Measurements from ENCODE around the gene SLC22A6.
"Not testable (repeated sequence)": the region's sequence is repeated elsewhere in the genome, so short reads cannot be mapped to it uniquely, and the experiment has no call there.

Gene SLC22A6

DNA sequence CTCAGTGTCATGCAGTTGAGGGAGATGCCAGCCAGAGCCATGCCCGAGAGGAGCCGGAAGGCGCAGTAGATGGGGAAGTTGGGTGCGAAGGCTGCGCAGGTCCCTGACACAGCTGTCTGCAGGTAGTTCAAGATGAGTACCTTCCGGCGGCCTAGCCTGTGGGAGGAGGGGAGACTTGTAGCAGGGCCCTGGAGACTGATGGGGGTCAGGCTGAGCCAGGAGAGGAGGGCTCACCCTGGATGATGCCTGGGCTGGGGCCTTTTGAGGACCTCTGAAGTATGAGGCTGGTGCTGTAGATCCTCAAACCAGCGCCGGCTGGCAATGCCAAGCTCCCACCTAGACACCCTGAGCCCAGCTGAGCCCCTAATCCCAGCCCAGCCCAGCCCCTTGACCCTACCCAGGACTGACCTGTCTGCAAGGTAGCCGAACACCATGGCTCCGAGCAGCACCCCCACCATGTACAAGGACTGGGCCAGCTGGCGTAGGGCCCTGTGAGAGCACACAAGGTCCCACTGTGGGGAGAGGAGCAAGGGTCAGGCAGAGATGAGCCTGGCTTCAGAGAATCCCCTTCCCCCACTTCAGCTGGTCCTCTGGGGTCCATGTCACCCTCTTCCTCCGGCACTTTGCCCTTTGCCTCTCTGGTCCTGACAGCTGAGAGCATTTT is 1.1 kb downstream of the SLC22A6 start:
- no peak for DNase-seq

DNA sequence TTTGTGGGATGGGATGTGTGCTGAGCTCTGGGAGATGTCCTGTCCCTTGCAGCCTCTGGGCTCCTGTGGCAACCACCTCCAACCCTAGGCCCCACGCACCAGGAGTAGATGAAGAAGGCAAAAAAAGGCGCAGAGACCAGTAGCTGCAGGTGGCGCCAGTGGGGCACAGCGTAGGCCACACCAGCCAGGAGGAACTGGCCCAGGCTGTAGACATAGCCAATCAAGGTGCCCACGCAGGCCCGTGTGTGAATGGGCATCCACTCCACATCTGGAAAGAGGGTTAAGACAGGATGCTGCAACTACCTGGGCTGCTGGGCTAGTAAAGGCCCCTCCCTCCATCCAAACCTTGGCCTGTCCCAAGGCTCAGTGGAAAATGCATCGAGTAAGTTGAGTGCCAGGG is 3.0 kb downstream of the SLC22A6 start:
- no peak for DNase-seq

DNA sequence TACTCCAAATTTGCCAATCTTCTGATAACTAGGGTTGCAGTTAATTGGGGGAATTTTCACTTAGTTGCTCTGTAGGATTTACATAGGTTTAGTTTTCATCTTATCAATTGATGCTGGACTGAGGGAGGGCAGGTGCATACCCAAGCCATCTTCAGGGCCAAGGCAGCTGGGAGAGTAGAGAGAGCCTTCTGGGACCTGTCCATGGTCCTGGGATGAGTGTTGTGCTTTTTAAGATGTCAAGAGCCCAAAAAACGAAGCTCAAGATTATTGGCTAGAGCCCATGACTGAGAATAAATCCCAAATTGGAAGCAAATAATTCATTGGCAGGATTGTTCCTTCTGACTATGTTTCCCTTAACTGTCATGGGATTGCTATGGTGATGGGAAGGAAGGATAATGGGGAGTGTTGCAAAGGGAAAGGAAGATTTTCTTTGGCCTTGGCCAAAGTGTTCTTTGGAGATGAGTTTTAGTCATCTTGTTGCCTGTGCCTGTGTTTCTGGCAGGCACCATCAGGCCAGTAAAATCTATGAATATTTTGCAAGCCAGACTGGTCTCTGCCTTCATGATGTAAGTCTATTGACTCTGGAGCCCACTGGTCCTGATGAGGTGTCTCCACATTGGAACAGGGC is 4.5 kb downstream of the SLC22A6 start:
- DNase-seq = no peak

DNA sequence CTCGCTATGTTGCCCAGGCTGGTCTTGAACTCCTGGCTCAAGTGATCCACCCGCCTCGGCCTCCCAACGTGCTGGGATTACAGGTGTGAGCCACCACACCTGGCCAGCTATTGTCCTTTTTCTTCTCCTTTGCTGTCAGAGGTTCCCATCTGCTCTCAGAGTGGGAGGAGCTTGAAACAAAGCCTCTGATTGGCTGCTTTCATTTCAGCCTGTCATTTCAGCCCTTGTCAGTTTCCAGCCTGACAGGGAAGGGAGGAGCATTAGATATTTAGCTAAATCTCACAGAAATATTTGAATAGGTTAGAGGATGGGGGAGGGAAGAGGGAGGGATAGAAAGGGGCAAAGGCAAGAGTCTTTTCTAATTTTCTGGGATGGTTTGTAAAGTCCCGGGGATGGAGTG is 8.7 kb downstream of the SLC22A6 start:
- DNase-seq = no peak

DNA sequence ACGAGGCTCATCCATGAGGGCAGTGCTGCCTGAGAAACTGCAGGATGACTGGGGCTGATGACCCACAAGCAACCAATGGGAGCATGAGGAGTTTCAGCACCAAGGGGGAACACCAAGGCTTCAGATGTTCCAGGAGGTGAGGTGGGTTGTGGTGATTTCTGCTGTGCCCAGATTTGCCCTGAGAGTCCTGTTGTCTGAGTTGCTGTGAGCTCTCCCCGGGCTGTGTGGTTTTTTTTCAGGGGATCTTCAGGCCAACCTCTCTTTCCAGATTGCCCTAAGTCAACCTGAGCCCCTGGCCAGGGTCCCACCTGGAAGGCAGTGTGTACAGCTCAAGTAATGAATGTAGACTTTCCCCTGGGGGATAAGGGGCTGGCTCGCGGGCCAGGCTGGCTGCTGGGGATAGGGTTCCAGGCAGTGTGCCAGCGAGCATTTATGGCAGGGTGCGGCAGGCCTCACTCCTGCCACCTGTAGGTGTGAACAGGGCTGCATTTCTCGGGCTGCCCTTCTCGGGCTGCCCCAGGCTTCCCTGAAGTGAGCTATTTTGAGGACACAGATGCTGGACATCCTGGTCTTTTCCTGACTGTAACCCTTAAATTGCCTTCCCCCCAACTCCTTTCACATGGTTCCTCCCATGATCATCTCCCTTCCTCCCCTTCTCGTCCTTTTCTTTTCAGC is 9.8 kb downstream of the SLC22A6 start:
- peak; percentile 2 for DNase-seq

DNA sequence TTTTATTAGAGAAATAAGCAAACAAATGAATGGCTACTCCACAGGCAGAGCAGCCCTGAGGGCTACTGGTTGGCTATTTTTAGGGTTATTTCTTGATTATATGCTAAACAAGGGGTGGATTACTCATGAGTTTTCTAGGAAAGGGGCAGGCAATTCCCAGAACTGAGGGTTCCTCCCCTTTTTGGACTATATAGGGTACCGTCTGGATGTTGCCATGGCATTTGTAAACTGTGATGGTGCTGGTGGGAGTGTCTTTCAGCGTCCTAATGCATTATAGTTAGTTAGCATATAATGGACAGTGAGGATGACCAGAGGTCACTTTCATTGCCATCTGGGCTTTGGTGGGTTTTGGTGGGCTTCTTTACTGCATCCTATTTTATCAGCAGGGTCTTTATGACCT is 19.2 kb downstream of the SLC22A6 start:
- DNase-seq = no peak

DNA sequence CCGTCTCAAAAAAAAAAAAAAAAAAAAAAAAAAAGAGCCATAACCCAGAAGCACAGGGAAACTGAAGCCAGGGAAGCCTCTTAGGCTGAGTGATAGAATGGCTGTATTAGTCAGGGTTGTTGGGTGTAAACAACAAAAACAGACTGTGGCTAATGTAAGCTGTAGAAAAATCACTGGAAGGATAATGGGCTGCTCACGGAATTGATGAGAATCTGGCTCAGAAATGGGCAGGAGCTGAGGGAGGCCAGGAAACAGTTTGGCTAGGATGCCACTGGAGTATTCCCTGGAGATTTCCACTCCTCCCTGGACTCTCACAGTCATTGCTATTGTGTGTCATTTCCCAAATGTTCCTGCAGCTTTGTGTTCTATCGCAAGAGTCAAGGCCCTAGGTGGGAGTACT is 22.4 kb downstream of the SLC22A6 start:
- DNase-seq = no peak

DNA sequence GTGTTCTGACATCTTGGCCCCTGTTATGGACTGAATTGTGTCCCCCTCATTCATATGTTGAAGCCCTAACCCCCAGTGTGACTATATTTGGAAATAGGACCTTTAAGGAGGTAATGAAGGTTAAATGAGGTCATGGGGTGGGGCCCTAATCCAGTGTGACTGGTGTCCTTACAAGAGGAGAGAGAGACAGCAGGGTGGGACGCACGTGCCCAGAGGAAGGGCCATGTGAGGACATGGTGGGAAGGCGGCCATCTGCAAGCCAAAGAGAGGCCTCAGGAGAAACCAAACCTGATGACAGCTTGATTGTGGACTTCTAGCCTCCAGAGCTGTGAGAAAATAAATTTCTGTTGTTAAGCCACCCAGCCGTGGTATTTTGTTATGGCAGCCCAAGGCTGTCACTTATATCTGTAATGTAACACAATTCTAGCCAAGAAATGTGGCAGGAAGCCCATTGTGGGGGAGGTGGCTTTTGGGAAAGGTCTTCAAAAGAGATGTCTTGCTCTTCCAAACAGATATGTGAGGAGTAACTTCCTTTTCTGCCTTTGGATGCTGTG is 23.7 kb downstream of the SLC22A6 start:
- no peak for DNase-seq

DNA sequence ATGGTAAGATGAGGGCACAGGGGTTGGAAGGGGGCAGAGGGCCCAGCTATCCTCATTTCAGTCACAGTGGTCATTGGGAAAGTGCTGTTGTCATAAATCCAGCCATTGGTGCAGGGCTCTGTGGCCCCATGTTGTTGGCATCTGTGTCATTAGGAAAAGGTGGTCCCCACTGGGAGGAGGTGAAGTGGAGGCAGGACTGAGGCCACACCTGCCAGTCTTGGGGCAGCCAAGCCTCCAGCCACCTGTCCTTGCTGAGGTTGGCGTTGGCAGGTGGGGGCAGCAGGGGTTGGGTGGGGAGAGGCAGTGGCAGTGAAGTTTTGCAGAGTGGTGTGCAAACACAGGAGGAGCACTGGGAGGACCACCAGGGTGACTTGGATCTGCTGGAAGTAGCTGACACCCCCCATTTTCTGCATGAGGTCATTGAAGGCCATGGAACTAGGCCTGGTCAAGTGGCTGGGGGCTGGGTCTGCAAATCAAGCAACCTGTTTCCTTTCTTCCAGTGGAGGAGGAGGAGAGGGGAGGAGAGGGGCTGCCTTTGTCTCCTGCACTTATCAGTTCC is 25.3 kb downstream of the SLC22A6 start:
- no peak for DNase-seq

DNA sequence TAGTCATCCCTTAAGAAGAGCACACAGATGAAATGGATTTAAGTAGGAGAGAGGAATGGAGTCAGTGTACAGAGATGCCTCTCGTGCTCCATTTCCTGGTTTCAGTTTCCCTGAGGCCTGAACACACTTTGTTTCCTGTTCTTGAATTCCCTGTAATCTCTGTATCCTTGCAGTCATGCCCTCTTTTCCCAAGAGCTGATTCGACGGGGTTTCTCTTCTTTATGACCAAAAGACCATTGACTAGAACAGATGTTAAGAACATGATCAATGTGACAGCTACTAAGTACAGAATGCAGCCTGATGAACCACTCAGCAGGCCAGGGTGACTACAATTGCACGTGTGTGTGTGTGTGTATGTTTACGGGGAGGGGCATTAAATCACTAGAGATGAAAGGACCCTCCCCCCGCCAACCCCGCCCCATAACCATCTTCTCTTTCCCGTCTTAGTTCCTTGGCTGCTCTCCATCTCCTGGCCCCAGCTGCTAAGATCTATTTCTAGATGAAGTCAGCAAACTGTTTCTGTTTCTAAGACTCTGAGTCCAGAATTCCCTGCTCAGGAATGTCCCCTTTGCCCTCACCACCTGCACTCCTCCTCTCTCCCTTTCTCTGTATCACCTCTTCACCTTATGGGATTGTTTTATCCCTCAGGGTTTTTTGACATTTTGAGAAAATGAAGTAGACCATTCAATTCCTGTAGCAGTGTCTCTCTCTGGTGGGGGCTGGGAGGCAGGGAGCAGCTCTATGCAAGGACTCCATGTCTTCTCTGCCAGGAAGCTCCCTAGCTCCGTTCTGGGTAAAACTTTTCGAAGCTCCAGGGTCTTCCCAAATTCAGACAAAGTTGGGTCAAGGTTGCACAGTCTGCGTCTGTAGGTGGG is 26.0 kb downstream of the SLC22A6 start:
- DNase-seq = no peak

DNA sequence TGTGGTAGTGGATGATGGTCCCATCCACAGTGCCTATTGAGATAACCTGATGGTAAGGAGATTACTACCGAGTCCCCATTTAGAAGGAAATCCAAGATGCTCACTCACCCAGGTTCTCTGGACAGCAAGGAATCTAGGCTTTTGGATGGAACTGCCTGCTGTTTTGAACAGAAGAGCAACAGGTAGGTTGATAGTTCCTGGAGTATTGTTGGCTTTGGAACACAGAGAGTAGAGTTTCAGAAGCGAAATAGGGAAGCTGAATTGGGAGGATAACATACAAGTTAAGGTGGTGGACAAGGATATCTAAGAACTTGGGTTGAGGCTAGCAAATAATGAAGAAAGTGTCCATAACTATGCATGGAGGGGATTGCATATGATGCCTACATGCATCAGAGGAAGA is 27.6 kb downstream of the SLC22A6 start:
- no peak for DNase-seq

DNA sequence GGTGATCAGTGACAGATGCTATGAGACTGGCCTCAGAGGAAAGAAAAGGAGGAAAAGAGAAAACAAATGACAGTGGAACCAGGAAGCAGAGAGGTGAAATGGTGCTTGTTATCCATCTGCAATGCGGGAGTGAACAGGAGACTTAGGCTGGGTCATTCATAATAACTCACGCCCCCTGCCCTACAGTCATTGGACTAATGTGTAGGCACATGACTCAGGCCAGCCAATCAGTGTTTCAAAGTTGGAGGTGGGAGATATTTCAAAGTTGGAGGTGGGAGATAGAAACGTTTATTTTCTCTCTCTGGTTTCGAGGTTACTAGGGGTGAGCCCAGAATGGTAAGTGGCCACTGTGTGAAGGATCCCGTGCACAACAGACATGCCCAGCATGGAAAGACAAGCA is 30.3 kb downstream of the SLC22A6 start:
- no peak for DNase-seq

DNA sequence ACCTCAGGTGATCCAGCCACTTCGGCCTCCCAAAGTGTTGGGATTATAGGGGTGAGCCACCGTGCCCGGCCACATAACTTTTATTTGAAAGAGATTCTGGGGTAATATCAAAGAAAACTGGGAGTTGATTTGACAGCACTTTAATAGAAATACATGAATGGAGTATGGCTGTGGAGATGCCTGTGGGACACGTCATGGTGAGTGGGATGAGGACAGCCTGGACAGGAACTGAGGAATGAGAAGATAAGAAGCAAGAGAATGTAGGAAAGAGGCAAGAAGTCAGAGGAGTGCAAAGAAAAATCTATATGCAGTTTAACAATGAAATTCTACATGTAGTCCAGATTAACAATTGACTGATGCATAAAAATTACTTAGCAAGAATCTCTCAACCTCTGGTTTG is 31.0 kb downstream of the SLC22A6 start:
- DNase-seq = no peak

DNA sequence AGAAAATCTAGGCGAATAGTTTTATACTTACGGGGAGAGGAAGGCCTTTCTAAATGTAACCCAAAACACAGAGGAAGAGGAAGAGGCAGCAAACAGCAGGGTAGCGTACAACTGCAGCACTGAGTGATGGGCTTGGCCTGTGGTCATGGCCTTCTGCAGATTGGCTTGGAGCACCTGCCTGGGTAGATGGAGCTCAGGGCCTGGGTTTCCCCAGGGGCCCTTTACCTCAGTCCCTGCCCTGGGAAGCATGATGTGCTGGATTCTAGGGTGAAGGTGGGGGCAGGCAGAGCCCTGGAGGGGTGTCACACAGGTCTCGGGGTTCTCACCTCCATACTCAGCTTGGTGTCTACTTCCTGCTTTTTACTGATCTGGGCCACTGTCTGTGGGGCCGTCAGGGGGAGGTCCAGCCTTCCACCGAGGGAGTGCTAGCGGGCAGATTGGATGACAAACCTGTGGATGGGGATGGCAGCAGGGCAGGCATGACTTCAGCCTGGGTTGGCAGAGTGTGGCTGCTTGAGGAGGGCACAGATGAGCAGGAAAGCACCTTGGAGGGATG is 35.9 kb downstream of the SLC22A6 start:
- no peak for DNase-seq

DNA sequence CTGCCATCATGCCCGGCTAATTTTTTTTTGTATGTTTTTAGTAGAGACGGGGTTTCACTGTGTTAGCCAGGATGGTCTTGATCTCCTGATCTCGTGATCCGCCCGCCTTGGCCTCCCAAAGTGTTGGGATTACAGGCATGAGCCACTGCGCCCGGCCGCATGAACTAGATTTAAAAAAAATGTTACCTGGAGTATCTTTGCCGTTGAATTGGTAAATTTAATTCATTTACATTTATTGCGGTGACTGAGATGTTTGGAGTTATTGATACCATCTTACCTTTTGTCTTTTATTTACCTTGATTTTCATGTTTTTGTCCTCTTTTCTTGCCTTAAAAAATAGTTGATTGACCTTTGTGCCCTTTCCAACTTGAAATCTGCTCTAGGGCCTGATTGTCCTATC is 39.2 kb downstream of the SLC22A6 start:
- DNase-seq = not testable (repeated sequence)

DNA sequence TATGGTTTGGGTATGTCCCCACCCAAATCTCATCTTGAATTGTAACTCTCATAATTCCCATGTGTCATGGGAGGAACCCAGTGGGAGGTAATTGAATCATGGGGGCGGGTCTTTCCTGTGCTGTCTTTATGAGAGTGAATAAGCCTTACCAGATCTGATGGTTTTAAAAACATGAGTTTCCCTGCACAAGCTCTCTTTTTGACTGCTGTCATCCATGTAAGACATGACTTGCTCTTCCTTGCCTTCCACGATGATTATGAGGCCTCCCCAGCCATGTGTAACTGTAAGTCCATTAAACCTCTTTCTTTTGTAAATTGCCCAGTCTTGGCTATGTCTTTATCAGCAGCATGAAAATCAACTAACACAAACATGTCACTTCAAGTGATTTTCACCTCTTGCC is 47.2 kb downstream of the SLC22A6 start:
- not testable (repeated sequence) for DNase-seq

DNA sequence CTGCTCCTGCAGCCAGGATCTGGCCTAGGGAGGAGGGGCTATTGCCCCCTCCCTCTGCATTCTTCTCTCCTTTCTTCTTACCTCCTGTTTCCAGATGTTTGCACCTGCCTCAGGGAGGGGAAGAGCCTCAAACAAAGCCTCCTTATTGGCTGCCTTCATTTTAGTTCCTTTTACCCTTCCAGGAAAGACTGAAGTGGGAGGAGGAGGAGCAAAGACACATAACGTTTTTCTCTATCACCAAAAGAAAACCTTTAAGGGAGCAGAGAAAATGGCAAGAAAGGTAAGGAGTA is 50.3 kb downstream of the SLC22A6 start:
- DNase-seq = no peak

DNA sequence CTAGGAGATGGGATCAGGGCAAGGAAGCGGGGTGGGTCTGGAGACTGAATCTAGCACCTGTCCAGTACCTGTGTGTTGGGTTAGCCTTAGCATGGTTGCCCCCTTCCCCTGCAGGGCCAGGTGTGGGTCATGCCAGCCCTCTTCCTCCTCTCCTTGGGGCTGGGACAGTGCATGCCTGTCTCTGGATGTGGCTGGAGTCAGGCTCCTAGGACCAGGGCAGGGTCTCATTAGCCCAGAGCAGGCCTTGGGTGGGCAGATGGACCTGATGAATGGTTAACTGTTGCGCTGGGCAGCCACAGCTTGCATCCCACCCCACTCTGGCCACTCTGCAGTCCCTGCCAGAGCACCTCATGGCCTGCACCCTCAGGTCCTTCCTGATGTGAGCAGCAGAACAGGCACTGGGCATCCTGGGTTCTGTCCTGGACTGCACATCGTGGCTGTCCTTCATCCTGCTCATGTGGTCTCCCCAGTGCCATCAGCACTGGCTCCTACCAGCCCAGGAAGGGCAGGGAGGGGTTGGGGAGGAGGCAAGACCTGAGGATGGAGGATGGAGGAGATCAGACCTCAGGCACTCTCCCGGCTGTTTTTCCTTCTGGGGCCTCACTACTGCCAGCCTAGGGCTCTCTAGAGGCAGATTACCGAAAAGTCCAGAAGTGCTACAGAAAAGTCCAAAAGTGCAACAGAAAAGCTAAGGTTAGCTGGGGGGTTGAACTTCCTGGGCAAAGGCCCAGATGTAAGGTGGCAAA is 50.8 kb downstream of the SLC22A6 start:
- DNase-seq = no peak

DNA sequence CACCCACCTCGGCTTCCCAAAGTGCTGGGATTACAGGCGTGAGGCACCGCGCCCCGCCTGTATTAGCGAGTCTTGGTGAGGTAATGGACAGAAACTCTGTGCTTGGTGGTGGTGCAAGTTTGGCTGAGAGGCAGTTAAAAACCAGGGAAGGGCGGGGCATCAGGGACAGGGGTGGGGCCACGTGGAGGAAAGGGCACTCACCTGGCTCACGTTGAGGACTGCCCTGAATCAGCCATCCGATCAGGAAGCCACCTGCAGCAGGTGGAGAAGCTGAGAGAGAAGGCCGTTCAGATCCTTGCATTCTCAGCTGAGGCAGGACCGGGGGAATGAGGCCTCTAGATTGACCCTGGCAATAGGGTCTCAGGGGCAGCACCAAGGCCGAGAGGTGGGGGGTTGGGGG is 51.5 kb downstream of the SLC22A6 start:
- DNase-seq = no peak

DNA sequence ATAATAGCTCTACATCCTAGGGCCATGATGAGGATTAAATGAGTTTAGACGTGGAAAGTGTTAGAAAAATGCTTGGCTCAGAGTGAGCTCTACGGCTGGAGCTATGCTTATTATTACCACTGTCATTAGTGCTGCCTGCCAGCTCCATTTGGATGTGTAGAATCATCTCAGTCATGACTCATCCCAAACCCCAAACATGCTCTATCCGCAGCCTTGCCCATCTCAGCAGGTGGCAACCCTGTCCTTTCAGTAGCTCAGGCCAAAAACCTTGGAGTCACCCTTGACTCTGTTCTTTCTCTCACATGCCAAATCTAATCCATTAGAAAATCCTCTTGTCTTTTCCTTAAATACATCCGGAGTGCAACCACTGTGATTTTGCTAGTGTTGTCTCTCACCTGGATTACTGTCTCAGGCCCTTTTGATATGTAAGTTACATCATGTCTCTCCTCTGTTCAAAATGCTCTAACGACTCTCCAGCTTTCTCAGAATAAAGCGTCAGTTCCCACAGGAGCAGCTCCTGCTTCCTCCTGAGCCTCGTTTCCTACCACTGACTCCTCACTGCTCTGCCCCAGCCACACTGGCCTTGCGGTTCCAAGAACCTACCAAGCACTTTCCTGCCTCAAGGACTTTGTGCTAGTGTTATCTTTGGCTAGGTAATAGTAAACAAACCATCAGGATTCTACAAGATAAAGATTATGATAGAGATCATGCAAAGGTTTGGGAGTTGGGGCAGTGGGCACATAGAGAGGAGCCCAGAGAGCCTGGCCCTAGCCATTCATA is 53.1 kb downstream of the SLC22A6 start:
- DNase-seq = no peak

DNA sequence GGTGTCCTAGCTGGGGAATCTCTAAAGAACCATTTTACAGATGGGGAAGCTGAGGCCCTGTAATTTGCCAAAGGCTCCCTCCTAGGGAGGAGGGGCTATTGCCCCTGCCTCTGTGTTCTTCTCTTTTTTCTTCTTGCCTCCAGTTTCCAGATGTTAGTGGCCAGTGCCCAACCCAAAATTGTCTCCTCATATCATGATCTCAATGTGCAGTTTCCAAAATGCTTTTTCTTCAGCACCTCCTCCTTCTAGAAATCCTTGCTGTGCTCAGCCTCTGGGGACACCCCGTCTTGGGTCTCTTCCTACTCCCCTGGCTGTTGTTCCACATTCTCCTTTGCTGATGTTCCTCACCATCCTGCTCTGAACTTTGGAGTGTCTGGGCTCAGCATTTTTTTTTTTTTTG is 54.1 kb downstream of the SLC22A6 start:
- DNase-seq = no peak

Measured in NCI-H510A treated with DMSO at 0.1 percent for 48 hours (cell line).